Cardiac fibroblast (primary cell): ENCODE measurements around the gene CENPB.
"Not testable (repeated sequence)": the region's sequence is repeated elsewhere in the genome, so short reads cannot be mapped to it uniquely, and the experiment has no call there.

Experiments
- DNase-seq, 2 donors: peaks; one replicate each; pipeline versions ENCODE4 v3.0.0 to v3.0.0-alpha.2; 2010; ENCODE audit warnings: low read depth in 2 of 2
- H3K4me3 ChIP-seq, 2 donors: replicated peaks in 1 of 2; 1 replicate in 1 of 2; 2 replicates in 1 of 2; pipeline ENCODE4 v1.5.1; 2011; ENCODE audit warnings: low read depth in 2 of 2, low read length in 2 of 2, mild to moderate bottlenecking in 2 of 2, moderate library complexity in 1 of 2
- CTCF ChIP-seq: IDR thresholded peaks from one replicate; pipeline ENCODE4 v1.5.1; 2011; ENCODE audit warnings: low read depth, mild to moderate bottlenecking, low read length, inconsistent platforms

CENPB gene

GRCh38 chr20:3786665-3787323 is at the start of gene CENPB:
CENPB (minus strand) TSS chr20:3786740; CDS start chr20:3786483, 257 bp downstream.
- TF ChIP-seq CTCF = peak; percentile 33
- peak within 1 kb of the TSS; percentile 69 to 74 for H3K4me3 ChIP-seq
- peak; percentile 81 to 88 for DNase-seq

GRCh38 chr20:3836132-3836531 is 49.6 kb upstream of the CENPB start:
- no peak overlapping the region for H3K4me3 ChIP-seq
- no peak for TF ChIP-seq CTCF
- DNase-seq = no peak

GRCh38 chr20:3829891-3830290 is 43.4 kb upstream of the CENPB start:
- H3K4me3 ChIP-seq, DNase-seq: not testable (repeated sequence)

GRCh38 chr20:3828798-3829197 is 42.3 kb upstream of the CENPB start:
- H3K4me3 ChIP-seq = no peak overlapping the region
- no peak for TF ChIP-seq CTCF
- no peak for DNase-seq

GRCh38 chr20:3826420-3826819 is 39.9 kb upstream of the CENPB start:
- DNase-seq = peak in 1 of 2 donors; percentile 28
- no peak for TF ChIP-seq CTCF
- no peak overlapping the region for H3K4me3 ChIP-seq

- H3K4me3 ChIP-seq = no peak overlapping the region
- TF ChIP-seq CTCF = no peak
- no peak for DNase-seq
Measured at GRCh38 chr20:3825526-3825925, 39.0 kb upstream of the CENPB start.

- H3K4me3 ChIP-seq = no peak overlapping the region
- DNase-seq = no peak
- TF ChIP-seq CTCF = no peak
Measured at GRCh38 chr20:3823881-3824280, 37.3 kb upstream of the CENPB start.
